GM23338 (cell line): ENCODE measurements around the gene ZNF611. TPM values are rescaled to one million over a fixed set of nuclear protein-coding genes. Genes with fewer than 3 reads are reported as not detected.

Experiments
- ATAC-seq: fragments of 200-7000 bp; cut with Tn5 transposase; 3 replicates; pipeline ENCODE4 v1.9.1; 2020
- DNase-seq: peaks from one replicate; pipeline ENCODE4 v3.0.0-alpha.2; 2015; ENCODE audit warnings: low spot score
- H2AFZ ChIP-seq: fragments of 200-600 bp; sonication (generic); 2 replicates; pipeline ENCODE4 v1.8.0; 2016; ENCODE audit warnings: antibody characterized with exemption, mild to moderate bottlenecking, moderate library complexity
- H3F3A ChIP-seq: fragments of 200-600 bp; sonication (generic); replicated peaks from 2 replicates; pipeline ENCODE4 v1.8.0; 2017; ENCODE audit warnings: antibody characterized with exemption, mixed run types, low read depth
- H3K27ac ChIP-seq: fragments of 200-600 bp; sonication (generic); 2 replicates; pipeline ENCODE4 v1.6.1; 2016; ENCODE audit warnings: low read depth
- H3K27me3 ChIP-seq: fragments of 200-600 bp; sonication (generic); 2 replicates; pipeline ENCODE4 v1.8.0; 2016; ENCODE audit warnings: mild to moderate bottlenecking, mixed run types, moderate library complexity; ENCODE audit not compliant: insufficient read depth
- H3K36me3 ChIP-seq: fragments of 200-600 bp; sonication (generic); 2 replicates; pipeline ENCODE4 v1.8.0; 2016; ENCODE audit warnings: mild to moderate bottlenecking; ENCODE audit not compliant: insufficient read depth
- H3K4me1 ChIP-seq: fragments of 200-600 bp; sonication (generic); 2 replicates; pipeline ENCODE4 v1.8.0; 2016; ENCODE audit warnings: mild to moderate bottlenecking, moderate library complexity; ENCODE audit not compliant: insufficient read depth
- H3K4me2 ChIP-seq: fragments of 200-600 bp; sonication (generic); 2 replicates; pipeline ENCODE4 v1.7.1; 2017; ENCODE audit warnings: mixed run types
- H3K4me3 ChIP-seq: fragments of 200-600 bp; sonication (generic); 2 replicates; pipeline ENCODE4 v1.6.1; 2016; ENCODE audit warnings: mixed run types
- H3K79me2 ChIP-seq: fragments of 200-600 bp; sonication (generic); replicated peaks from 2 replicates; pipeline ENCODE4 v1.8.0; 2017; ENCODE audit warnings: mild to moderate bottlenecking; ENCODE audit not compliant: insufficient read depth
- H3K9me2 ChIP-seq: fragments of 200-600 bp; sonication (generic); 2 replicates; pipeline ENCODE4 v1.8.0; 2017; ENCODE audit not compliant: insufficient read depth
- H4K20me1 ChIP-seq: fragments of 200-600 bp; sonication (generic); replicated peaks from 2 replicates; pipeline ENCODE4 v1.8.0; 2017; ENCODE audit warnings: mild to moderate bottlenecking; ENCODE audit not compliant: insufficient read depth
- H3K27ac Mint-ChIP-seq: 2 replicates; pipeline ENCODE4 v1.8.0; 2020; ENCODE audit warnings: inconsistent platforms, mild to moderate bottlenecking, moderate library complexity, mixed read lengths
- H3K27me3 Mint-ChIP-seq: 3 replicates; pipeline ENCODE4 v1.8.0; 2022; ENCODE audit warnings: low read depth, mild to moderate bottlenecking, moderate library complexity, mixed read lengths, inconsistent platforms; ENCODE audit not compliant: insufficient read depth, poor library complexity
- H3K36me3 Mint-ChIP-seq: 3 replicates; pipeline ENCODE4 v1.8.0; 2021; ENCODE audit warnings: low read depth, mild to moderate bottlenecking, inconsistent platforms, moderate library complexity, mixed read lengths
- H3K4me1 Mint-ChIP-seq: 3 replicates; pipeline ENCODE4 v1.8.0; 2020; ENCODE audit warnings: mild to moderate bottlenecking, inconsistent platforms, mixed read lengths
- H3K4me3 Mint-ChIP-seq: 3 replicates; pipeline ENCODE4 v1.8.0; 2021; ENCODE audit warnings: moderate library complexity, mild to moderate bottlenecking, inconsistent platforms, mixed read lengths
- H3K9me3 Mint-ChIP-seq: 3 replicates; pipeline ENCODE4 v1.8.0; 2020; ENCODE audit warnings: moderate library complexity, mild to moderate bottlenecking, inconsistent platforms, mixed read lengths
- CREB1 ChIP-seq: fragments of 250-450 bp; sonication (Bioruptor Pico); IDR thresholded peaks from 2 replicates; pipeline ENCODE4 v1.5.0; 2020; ENCODE audit warnings: low read depth, mild to moderate bottlenecking, moderate library complexity
- ETS1 ChIP-seq: IDR thresholded peaks from 2 replicates; pipeline ENCODE4 v1.6.1; 2016; ENCODE audit warnings: antibody characterized with exemption
- EZH2 ChIP-seq: fragments of 200-600 bp; sonication (generic); IDR thresholded peaks from one replicate; pipeline ENCODE4 v1.8.0; 2017; ENCODE audit warnings: antibody characterized with exemption, mild to moderate bottlenecking, low read depth; ENCODE audit not compliant: unreplicated experiment
- EZH2phosphoT487 ChIP-seq: fragments of 200-600 bp; sonication (generic); IDR thresholded peaks from one replicate; pipeline ENCODE4 v1.8.1; 2018; ENCODE audit warnings: antibody characterized with exemption; ENCODE audit not compliant: unreplicated experiment
- JUNB ChIP-seq: IDR thresholded peaks from one replicate; pipeline ENCODE4 v1.6.1; 2016; ENCODE audit warnings: antibody characterized with exemption; ENCODE audit not compliant: unreplicated experiment
- NANOG ChIP-seq: IDR thresholded peaks from 2 replicates; pipeline ENCODE4 v1.6.1; 2016; ENCODE audit warnings: antibody characterized with exemption, borderline replicate concordance
- POLR2AphosphoS5 ChIP-seq: IDR thresholded peaks from 2 replicates; pipeline ENCODE4 v1.6.1; 2016; ENCODE audit warnings: antibody characterized with exemption, low read depth
- REST ChIP-seq: IDR thresholded peaks from one replicate; pipeline ENCODE4 v1.6.1; 2018; ENCODE audit warnings: antibody characterized with exemption; ENCODE audit not compliant: unreplicated experiment
- STAT1 ChIP-seq: IDR thresholded peaks from one replicate; pipeline ENCODE4 v1.6.1; 2016; ENCODE audit warnings: antibody characterized with exemption; ENCODE audit not compliant: unreplicated experiment
- ZNF114 ChIP-seq: fragments of 250-450 bp; sonication (Bioruptor Pico); IDR thresholded peaks from 2 replicates; pipeline ENCODE4 v1.5.0; 2020; ENCODE audit warnings: mild to moderate bottlenecking, moderate library complexity
- ZNF331 ChIP-seq: fragments of 250-450 bp; sonication (Bioruptor Pico); IDR thresholded peaks from 2 replicates; pipeline ENCODE4 v1.5.0; 2020; ENCODE audit warnings: low read depth, mild to moderate bottlenecking, moderate library complexity
- polyA plus RNA-seq: library from polyadenylated mRNA; unstranded; fragments of >200 nt; fragmentation: Nextera tagmentation; extraction: Ambion mirVana; gene quantifications from 2 replicates; pipeline ENCODE4 v1.2.1, GENCODE V29; 2016
- total RNA-seq: library from RNA; depleted of rRNA; stranded (reverse); fragments of >200 nt; shearing (Covaris generic); gene quantifications from 2 replicates; pipeline ENCODE4 v1.2.3, GENCODE V29; 2014
- TF ChIP-seq, protein P1 (sequence below), 2 experiments: fragments of 200-600 bp in 1 of 2; sonication (generic) in 1 of 2; conservative IDR thresholded peaks; 2 replicates each; pipeline versions ENCODE4 v1.5.1 to v1.6.1; 2016 to 2017; ENCODE audit warnings: antibody characterized with exemption in 2 of 2, low read depth in 2 of 2, mild to moderate bottlenecking in 2 of 2, moderate library complexity in 1 of 2

Gene ZNF611
- total and polyA plus RNA-seq, 2 experiments from 2014 or later, result 5.3 to 16.4 TPM

DNA sequence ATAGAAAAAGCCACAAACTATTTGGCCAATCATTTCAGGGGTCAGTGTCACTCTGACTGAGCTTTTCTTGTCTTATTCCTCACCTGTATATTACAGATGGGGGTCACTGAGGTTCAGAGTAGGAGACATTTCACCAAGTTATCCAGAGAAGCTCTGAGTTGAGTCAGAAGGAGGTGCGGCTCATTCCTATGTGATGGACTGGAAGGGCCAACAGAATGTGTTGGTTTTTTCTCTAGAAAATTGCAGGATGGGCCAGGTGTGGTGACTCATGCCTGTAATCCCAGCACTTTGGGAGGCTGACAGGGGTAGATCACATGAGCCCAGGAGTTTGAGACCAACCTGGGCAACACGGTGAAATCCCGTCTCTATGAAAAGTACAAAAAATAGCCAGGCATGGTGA is 72.2 kb downstream of the ZNF611 start (continued):
- no peak for TF ChIP-seq CREB1 (CRISPR knock-in tag)
- TF ChIP-seq POLR2AphosphoS5, result no peak
- no peak for TF ChIP-seq STAT1
- no peak for TF ChIP-seq REST
- no peak for TF ChIP-seq ZNF331 (CRISPR knock-in tag)
- no peak for TF ChIP-seq EZH2
- TF ChIP-seq ZNF114 (CRISPR knock-in tag), result no peak
- TF ChIP-seq NANOG, result no peak
- TF ChIP-seq, protein P1, sequence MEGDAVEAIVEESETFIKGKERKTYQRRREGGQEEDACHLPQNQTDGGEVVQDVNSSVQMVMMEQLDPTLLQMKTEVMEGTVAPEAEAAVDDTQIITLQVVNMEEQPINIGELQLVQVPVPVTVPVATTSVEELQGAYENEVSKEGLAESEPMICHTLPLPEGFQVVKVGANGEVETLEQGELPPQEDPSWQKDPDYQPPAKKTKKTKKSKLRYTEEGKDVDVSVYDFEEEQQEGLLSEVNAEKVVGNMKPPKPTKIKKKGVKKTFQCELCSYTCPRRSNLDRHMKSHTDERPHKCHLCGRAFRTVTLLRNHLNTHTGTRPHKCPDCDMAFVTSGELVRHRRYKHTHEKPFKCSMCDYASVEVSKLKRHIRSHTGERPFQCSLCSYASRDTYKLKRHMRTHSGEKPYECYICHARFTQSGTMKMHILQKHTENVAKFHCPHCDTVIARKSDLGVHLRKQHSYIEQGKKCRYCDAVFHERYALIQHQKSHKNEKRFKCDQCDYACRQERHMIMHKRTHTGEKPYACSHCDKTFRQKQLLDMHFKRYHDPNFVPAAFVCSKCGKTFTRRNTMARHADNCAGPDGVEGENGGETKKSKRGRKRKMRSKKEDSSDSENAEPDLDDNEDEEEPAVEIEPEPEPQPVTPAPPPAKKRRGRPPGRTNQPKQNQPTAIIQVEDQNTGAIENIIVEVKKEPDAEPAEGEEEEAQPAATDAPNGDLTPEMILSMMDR (conservative IDR thresholded peaks at IDR 0.05; ENCODE audit: low read depth in 2 of 2), result no peak
- no peak for TF ChIP-seq EZH2phosphoT487

- Mint-ChIP-seq H3K27me3 (peaks cover 2% of the 10 kb centered on the region), H3K36me3 (peaks cover 8% of the 10 kb centered on the region), H3K4me1 (peaks cover 19% of the 10 kb centered on the region), H3K27ac (no peak overlapping the region), H3K4me3 (no peak overlapping the region), H3K9me3 (peaks cover 2% of the 10 kb centered on the region; the same call in 1 of the 3 replicates)
- H3K27ac ChIP-seq, result no peak overlapping the region
- H3K4me2 ChIP-seq, result no peak overlapping the region
- no peaks in the 10 kb centered on the region for H3K9me2 ChIP-seq
- H3K4me1 ChIP-seq, result peaks cover 15% of the 10 kb centered on the region
- no peaks in the 10 kb centered on the region for H3K36me3 ChIP-seq
- no peaks in the 10 kb centered on the region for H3K79me2 ChIP-seq
- TF ChIP-seq NANOG, result no peak
- TF ChIP-seq POLR2AphosphoS5, result no peak
- no peak for TF ChIP-seq REST
- TF ChIP-seq ZNF331 (CRISPR knock-in tag), result no peak
- TF ChIP-seq EZH2, result no peak
- no peak for TF ChIP-seq ZNF114 (CRISPR knock-in tag)
- no peak for TF ChIP-seq EZH2phosphoT487
- TF ChIP-seq CREB1 (CRISPR knock-in tag), result no peak
- TF ChIP-seq ETS1, result no peak
- no peak for TF ChIP-seq JUNB
- TF ChIP-seq, protein P1 (conservative IDR thresholded peaks at IDR 0.05; ENCODE audit: low read depth in 2 of 2), result no peak
- H4K20me1 ChIP-seq, result no peaks in the 10 kb centered on the region; the same call in 1 of the 2 replicates
- ATAC-seq, result no peak
- DNase-seq, result no peak
- H3K4me3 ChIP-seq, result no peak overlapping the region
- H3F3A ChIP-seq, result no peaks in the 10 kb centered on the region
- H3K27me3 ChIP-seq, result no peaks in the 10 kb centered on the region
- H2AFZ ChIP-seq, result no peak overlapping the region
Observed at GRCh38 chr19:52660981-52661380, 73.9 kb downstream of the ZNF611 start.
